IPS-20b (cell line): ENCODE results near the gene KRT9.
"Not testable (repeated sequence)": the region's sequence is repeated elsewhere in the genome, so short reads cannot be mapped to it uniquely, and the experiment has no call there.

ENCODE experiments used
- H3K27ac ChIP-seq: one replicate; pipeline ENCODE4 v1.5.1; 2013; ENCODE audit warnings: low read length
- H3K27me3 ChIP-seq: 2 replicates; pipeline ENCODE4 v1.6.1; 2013; ENCODE audit warnings: mild to moderate bottlenecking, low read length, inconsistent platforms; ENCODE audit not compliant: insufficient read depth
- H3K36me3 ChIP-seq: 2 replicates; pipeline ENCODE4 v1.6.1; 2013; ENCODE audit warnings: low read depth, mild to moderate bottlenecking, inconsistent platforms, low read length, moderate library complexity; ENCODE audit not compliant: insufficient read depth
- H3K4me1 ChIP-seq: 2 replicates; pipeline ENCODE4 v1.6.1; 2013; ENCODE audit warnings: mild to moderate bottlenecking, control low read depth, inconsistent platforms, low read length, moderate library complexity; ENCODE audit not compliant: insufficient read depth
- H3K4me3 ChIP-seq: 2 replicates; pipeline ENCODE4 v1.5.1; 2013; ENCODE audit warnings: mild to moderate bottlenecking, low read length, inconsistent platforms
- H3K9ac ChIP-seq: 2 replicates; pipeline ENCODE4 v1.6.1; 2013; ENCODE audit warnings: low read depth, mild to moderate bottlenecking, inconsistent platforms, low read length, moderate library complexity
- H3K9me3 ChIP-seq: 2 replicates; pipeline ENCODE4 v1.6.1; 2013; ENCODE audit warnings: mild to moderate bottlenecking, low read depth, low read length, inconsistent platforms; ENCODE audit not compliant: insufficient read depth

KRT9 gene, protein sequence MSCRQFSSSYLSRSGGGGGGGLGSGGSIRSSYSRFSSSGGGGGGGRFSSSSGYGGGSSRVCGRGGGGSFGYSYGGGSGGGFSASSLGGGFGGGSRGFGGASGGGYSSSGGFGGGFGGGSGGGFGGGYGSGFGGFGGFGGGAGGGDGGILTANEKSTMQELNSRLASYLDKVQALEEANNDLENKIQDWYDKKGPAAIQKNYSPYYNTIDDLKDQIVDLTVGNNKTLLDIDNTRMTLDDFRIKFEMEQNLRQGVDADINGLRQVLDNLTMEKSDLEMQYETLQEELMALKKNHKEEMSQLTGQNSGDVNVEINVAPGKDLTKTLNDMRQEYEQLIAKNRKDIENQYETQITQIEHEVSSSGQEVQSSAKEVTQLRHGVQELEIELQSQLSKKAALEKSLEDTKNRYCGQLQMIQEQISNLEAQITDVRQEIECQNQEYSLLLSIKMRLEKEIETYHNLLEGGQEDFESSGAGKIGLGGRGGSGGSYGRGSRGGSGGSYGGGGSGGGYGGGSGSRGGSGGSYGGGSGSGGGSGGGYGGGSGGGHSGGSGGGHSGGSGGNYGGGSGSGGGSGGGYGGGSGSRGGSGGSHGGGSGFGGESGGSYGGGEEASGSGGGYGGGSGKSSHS

DNA sequence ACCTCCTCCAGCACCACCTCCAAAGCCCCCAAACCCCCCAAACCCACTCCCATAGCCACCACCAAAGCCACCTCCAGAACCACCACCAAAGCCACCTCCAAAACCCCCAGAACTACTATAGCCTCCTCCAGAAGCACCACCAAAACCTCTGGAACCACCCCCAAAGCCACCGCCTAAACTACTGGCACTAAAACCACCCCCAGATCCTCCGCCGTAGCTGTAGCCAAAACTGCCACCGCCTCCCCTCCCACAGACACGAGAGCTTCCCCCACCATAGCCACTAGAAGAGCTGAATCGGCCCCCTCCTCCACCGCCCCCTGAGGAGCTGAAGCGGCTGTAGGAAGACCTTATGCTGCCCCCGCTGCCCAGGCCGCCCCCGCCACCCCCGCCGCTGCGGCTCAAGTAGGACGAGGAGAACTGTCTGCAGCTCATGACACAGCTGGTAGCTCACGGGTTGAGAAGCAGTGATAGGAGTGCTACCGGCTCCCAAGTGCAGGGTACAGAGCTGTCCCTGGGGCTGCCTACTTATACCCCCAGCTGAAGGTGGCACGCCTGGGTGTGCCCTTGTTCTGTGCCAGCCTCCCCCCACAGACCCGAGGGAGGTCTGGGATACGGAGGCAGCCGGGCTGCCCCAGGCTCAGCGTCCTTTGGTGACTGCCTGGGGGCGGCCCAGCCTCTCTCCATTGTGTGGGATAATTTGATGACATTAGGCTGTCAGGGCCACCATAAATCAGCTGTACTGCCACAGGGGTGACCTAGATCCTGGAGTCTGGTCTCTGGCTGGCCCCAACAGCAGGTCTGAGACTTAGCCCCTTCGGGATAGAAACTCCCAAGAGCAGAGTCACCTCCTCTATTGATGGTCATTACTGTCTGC lies at the start of gene KRT9:
Gene KRT9 (minus strand): TSS at position 499 of the 874 bp plus-strand sequence. CDS start 67 bp downstream, at position 432.
- H3K36me3 ChIP-seq, result no peaks in the 10 kb centered on the region
- H3K4me1 ChIP-seq, result no peaks in the 10 kb centered on the region
- H3K27me3 ChIP-seq, result peaks cover 7% of the 10 kb centered on the region; the same call in 1 of the 2 replicates
- no peak within 1 kb of the TSS for H3K4me3 ChIP-seq
- no peak within 1 kb of the TSS for H3K9ac ChIP-seq
- H3K27ac ChIP-seq, result no peak within 1 kb of the TSS
- no peaks in the 10 kb centered on the region for H3K9me3 ChIP-seq

DNA sequence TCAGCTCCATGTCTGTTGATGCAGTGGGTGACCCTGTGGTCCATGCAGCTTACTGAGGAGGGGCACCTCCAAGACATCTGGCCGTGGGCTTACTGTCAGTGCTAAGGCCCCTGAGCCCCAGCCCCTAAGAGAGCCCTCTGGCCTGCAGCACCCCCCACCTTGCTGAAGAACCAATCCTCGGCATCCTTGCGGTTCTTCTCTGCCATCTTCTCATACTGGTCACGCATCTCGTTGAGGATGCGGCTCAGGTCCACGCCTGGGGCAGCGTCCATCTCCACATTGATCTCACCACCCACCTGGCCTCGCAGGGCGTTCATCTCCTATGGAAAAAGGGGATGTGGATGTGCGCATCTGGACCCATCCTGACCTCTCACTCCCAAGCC lies 49.6 kb upstream of the KRT9 start:
- H3K4me1 ChIP-seq, H3K9ac ChIP-seq, H3K27ac ChIP-seq, H3K36me3 ChIP-seq, H3K9me3 ChIP-seq, H3K4me3 ChIP-seq, H3K27me3 ChIP-seq: not testable (repeated sequence)

DNA sequence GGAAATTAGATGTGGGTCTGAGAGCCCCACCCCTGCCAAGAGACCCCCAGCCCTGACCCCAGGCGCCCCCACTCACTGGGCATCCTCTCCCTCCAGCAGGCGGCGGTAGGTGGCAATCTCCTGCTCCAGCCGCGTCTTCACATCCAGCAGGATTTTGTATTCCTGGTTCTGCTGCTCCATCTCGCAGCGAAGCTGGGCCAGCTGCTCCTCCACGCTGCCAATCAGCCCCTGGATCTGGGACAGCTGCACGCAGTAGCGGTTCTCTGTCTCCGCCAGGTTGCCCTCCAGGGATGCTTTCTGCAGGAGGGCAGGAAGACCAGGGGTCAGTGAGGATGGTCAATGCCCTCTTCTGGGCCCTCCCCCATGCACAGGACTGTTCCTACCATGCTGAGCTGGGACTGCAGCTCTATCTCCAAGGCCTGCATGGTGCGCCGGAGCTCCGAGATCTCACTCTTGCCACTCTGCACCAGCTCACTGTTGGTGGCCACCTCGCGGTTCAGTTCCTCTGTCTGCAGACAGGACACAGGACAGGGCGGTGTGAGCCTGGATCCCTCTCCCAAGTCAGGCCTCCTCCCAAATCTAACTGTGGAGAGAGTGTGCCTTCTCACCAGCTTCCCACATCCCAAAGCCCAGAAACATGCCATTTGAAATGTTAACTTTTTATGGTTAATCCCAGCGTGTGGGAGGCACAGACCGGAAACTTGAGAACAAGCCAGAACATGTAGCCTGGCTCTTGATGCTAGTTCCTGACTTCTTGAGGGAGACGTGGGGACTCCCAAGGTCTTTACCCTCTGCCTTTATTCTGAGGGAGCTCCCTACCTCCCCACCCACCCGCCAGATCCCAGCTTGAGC lies 49.0 kb upstream of the KRT9 start:
- H3K9me3 ChIP-seq, result no peaks in the 10 kb centered on the region
- H3K27me3 ChIP-seq, result no peaks in the 10 kb centered on the region
- no peaks in the 10 kb centered on the region for H3K4me1 ChIP-seq
- no peak overlapping the region for H3K4me3 ChIP-seq
- no peaks in the 10 kb centered on the region for H3K36me3 ChIP-seq
- no peak overlapping the region for H3K9ac ChIP-seq
- H3K27ac ChIP-seq, result no peak overlapping the region

DNA sequence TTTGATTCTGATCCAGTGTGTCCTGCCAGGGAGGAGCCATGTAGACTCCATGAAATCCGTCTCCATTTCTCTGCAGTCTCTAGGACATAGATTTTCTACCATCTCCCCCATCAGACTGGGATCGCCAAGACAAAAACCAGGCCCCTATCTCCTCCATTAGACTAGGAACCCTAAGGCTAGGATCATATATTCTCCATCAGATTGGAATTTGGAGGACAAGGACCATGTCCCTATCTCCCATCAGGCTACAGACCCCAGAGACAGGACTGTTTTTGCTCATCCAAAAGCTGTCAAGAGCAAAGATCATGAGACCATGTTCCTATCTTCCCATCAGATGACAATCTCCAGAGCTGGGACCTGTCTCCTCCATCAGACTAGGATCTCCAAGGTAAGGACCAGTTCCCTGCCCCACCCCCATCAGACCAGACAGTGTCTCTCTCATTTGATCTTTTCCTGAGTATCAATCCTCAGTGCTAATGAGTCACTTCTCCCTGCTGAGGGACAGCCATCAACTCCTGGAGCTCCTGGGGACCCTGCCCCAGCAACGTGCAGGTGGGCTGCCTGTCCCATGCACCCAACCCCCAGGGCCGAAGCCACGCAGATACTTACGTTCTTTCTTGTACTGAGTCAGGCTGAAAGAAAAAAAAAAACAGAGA lies 48.2 kb upstream of the KRT9 start:
- H3K9me3 ChIP-seq, H3K27me3 ChIP-seq, H3K9ac ChIP-seq, H3K4me1 ChIP-seq, H3K36me3 ChIP-seq, H3K27ac ChIP-seq, H3K4me3 ChIP-seq: not testable (repeated sequence)

DNA sequence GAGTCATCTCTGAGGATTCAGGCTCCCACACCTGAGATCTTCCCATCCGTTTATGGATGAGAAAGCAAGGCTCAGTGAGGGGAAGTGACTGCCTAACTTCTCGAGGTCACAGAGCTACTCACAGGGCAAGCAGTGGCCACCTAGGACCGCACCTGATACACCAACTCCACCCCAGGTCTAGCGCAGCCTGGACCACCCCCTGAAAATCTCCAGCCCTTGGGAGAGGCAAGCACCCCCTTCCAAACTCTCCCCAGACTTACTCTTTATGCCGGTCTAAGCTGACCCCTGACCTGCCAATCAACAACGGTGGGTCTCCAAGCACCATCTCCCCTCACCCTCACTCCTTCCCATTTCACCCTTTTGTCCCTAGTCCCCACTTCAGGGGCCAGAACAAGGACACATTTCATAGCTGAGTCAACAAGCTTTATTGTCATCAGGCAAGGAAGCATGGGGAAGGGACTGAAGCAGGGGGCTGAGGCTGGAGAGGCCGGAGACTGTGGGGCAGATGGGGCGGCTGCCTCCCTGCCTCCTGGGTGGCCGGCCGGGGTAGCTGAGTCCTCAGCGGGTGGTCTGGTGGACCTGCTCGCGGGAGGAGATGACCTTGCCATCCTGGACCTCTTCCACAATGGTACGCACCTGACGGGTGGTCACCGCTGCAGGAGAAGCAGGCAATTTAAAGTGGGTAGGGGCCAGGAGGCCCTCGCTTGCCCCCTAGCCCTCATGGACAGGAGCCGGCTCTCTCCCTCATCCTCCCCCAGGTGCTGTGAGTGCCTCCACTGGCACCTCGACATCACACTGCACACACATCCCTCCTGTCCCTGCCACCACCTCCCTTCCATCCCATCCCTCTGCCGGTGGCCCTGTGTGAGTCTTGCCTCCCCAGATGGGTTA lies 47.4 kb upstream of the KRT9 start:
- H3K4me3 ChIP-seq, result no peak overlapping the region
- no peaks in the 10 kb centered on the region for H3K27me3 ChIP-seq
- no peaks in the 10 kb centered on the region for H3K9me3 ChIP-seq
- no peaks in the 10 kb centered on the region for H3K4me1 ChIP-seq
- H3K27ac ChIP-seq, result no peak overlapping the region
- no peak overlapping the region for H3K9ac ChIP-seq
- H3K36me3 ChIP-seq, result no peaks in the 10 kb centered on the region

DNA sequence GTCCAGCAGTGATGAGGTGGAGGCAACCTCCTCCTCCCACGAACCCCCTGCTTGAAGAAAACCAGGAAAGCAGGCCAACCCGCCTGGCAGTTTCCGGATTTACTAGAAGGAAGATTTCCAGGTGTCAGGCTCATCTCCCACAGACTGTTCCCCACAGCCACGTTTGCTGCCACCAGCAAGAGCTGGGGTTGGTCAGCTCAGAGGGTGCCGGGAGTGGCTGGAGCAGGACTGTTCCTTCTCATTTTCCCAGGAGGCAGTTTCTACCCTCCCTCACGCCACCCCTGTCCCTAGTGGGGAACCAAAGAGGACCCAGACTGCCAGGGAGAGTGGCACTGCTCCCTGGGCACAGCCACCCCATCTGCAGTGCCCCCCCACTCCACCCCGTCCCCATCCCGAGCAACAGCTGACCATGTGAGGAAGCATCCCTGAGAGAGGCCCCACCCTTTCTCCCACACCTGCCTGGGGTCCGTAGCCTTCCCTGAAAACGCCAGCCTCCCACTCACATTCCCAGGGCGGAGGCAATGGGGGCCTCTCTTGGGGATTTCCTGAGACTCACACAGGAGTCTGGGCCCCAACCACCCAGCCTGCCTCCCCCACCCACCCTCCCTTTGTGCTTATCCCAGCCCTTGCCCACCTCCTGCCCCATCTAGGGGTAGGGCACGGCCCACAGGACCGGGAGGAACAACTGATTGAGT lies 46.6 kb upstream of the KRT9 start:
- Histone ChIP-seq H3K4me1 (no peaks in the 10 kb centered on the region), H3K9me3 (no peaks in the 10 kb centered on the region), H3K9ac (no peak overlapping the region), H3K27me3 (no peaks in the 10 kb centered on the region), H3K4me3 (no peak overlapping the region), H3K36me3 (no peaks in the 10 kb centered on the region), H3K27ac (no peak overlapping the region)

DNA sequence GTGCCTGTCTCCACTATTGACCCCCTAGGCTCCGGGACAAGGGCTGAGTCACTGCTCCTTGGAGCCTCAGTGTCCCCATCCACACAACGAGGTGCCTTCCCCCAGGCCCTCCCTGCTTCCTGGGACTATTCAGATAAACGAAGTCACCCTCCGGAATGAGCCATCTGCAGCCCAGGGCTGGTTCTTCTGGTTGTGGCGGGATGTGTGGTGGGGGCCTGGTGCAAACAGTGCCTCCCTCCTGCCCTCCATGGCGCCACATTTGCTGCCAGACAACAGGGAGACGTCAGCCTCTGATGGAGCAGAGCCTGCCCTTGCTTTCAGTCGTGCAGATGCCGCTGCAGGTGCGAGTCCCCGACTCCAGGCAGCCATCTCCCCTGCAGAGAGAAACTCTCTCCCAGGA lies 45.8 kb upstream of the KRT9 start:
- Histone ChIP-seq H3K27me3 (no peaks in the 10 kb centered on the region), H3K36me3 (no peaks in the 10 kb centered on the region), H3K4me3 (no peak overlapping the region), H3K27ac (no peak overlapping the region), H3K9me3 (no peaks in the 10 kb centered on the region), H3K4me1 (no peaks in the 10 kb centered on the region), H3K9ac (no peak overlapping the region)

DNA sequence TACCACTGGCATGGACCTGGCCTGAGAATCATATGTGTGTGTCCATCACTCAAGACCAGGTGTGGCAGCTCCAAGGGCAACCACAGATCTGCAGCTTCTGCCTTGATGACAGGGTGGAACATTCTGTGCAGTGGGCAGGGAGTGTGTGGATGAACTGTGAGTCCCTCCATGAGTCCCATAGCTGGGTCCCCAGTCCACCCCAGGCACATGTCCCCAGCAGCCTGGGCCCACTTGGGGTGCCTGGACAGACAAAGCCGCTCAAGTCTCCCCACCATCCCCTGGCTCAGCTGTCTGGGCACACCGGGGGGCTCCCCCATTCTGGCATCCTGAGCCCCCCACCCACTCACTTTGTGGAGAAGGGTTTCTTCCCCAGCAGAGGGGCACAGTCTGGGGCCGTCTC lies 45.3 kb upstream of the KRT9 start:
- no peaks in the 10 kb centered on the region for H3K36me3 ChIP-seq
- H3K4me1 ChIP-seq, result no peaks in the 10 kb centered on the region
- no peak overlapping the region for H3K4me3 ChIP-seq
- no peak overlapping the region for H3K9ac ChIP-seq
- no peaks in the 10 kb centered on the region for H3K27me3 ChIP-seq
- no peak overlapping the region for H3K27ac ChIP-seq
- no peaks in the 10 kb centered on the region for H3K9me3 ChIP-seq

DNA sequence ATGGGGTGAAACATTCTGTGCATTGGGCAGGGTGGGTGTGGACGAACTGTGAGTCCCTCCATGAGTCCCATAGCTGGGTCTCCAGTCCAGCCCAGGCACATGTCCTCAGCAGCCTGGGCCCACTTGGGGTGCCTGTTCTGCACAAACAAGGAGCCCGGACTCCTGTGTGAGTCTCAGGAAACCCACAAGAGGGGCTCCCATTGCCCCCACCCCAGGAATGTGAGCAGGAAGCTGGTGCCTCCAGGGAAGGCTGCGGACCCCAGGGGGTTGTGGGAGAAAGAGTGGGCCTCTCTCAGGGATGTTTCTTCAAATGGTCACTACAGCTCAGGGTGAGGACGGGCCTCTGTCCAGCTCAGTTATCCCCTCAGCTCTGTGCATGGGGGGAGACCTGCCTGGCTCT lies 44.6 kb upstream of the KRT9 start:
- not testable (repeated sequence) for H3K27ac ChIP-seq, H3K4me3 ChIP-seq, H3K36me3 ChIP-seq, H3K9ac ChIP-seq, H3K4me1 ChIP-seq, H3K9me3 ChIP-seq, H3K27me3 ChIP-seq

DNA sequence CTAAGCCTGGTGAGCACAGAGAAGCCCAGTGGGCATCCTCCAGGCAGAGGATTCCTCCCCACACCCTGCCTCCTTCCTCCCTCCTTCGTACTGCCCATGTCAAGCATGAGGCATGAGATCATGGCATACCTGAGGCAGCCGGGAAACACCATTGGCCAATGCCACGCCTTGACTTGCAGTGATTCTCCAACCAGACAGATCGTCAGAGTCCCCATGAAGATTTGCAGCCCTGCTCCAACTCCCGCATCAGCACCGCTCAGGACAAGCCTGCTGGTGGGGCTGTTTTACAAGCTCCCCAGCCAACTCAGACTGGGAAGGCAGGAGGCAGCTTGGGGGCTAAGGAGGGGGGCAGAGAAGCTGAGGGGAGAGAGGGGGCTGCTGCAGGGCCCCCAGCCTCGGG lies 43.6 kb upstream of the KRT9 start:
- no peaks in the 10 kb centered on the region for H3K4me1 ChIP-seq
- H3K9me3 ChIP-seq, result no peaks in the 10 kb centered on the region
- no peak overlapping the region for H3K27ac ChIP-seq
- H3K9ac ChIP-seq, result no peak overlapping the region
- no peaks in the 10 kb centered on the region for H3K36me3 ChIP-seq
- no peak overlapping the region for H3K4me3 ChIP-seq
- no peaks in the 10 kb centered on the region for H3K27me3 ChIP-seq
